Measurements from ENCODE around the gene DENND1B. TPM values are rescaled to one million over a fixed set of nuclear protein-coding genes. Genes with fewer than 3 reads are reported as not detected.

DENND1B gene
- total RNA-seq, 2 experiments from 2014 or later = 22.3 to 23.9 TPM

DNA sequence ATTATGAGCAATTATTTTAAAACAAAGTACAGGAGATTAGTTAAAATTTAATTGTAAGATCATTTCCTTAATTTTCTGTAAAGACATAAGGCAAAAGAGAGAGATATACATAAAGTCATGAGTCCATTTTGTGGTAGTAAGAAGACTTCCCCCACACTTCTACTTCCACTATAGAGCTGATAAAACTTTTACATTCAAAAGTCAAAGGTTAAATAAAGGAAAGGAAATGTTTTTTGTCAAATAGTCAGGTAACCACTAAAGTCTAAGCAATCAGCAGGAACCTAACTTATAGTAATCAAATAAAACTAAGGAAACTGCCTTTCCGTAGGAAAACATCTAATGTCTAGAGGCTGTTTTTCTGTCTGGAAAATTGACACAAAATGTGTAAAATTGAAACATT is 110.9 kb downstream of the DENND1B start:
- ChIA-PET CTCF (no interaction called here), POLR2A (no interaction called here)
- Mint-ChIP-seq H3K27ac (no peak overlapping the region), H3K36me3 (ENCODE audit: low read depth) (no peaks in the 10 kb centered on the region), H3K4me3 (no peak overlapping the region), H3K9me3 (no peaks in the 10 kb centered on the region), H3K27me3 (no peaks in the 10 kb centered on the region), H3K4me1 (peaks cover 4% of the 10 kb centered on the region)
- DNase-seq = no peak

DNA sequence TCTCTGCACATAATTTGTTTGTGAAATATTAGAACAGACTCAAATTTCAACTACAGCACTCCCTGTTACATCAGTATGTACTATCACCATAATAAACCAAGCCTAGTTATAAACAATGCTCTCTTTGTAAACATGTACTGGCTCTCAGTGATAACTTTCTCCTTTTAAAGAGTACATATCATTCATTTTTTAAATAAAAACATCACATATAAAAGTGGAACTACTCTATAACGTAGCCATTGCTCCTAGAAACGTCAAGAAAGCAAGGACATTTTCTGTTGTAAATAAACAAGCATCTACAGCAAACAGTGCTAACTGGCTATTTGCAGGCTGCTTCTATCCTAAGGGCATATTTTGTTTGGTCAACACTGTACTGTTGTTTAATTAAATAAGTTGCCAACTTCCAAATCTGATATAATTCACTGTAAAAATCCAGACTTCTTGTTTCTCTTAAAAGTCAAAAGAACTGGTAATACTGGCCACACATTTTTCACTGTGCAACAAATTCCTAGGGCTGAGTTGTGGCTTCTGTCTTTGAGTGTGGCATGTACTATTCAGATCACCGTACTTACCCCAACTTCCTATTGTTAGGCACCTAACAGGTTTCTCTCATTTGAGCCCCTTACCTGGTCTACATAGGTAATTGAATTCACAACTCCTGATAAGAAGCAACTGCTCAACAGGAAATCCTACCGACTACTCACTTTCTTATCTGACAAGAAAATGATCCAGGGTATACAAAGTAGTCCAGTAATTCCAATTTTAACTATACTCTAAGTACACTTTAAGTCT is 111.9 kb downstream of the DENND1B start:
- no peaks in the 10 kb centered on the region for H3K27me3 Mint-ChIP-seq
- no peaks in the 10 kb centered on the region for H3K9me3 Mint-ChIP-seq
- H3K27ac Mint-ChIP-seq = no peak overlapping the region
- H3K4me1 Mint-ChIP-seq = peaks cover 6% of the 10 kb centered on the region
- DNase-seq = no peak
- POLR2A ChIA-PET = no interaction called here
- H3K36me3 Mint-ChIP-seq (ENCODE audit: low read depth) = no peaks in the 10 kb centered on the region
- CTCF ChIA-PET = no interaction called here
- no peak overlapping the region for H3K4me3 Mint-ChIP-seq

DNA sequence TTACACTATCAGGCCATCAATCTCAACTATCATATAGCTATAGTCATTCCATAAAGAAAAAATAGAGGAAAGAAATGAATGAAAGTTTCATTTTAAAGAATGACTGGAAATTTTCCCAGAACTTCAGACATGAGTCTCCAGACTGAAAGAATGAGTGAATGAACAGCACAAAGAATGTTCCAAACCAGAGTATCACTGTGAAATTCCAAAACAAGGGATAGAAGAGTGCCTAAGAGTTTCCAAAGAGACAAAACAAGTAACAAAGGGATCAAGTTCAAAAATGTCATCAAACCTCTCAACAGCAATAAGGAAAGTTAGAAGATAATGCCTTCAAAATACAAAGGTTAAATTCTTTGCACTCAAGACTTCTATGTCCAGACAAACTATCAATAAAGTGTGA is 114.9 kb downstream of the DENND1B start:
- ChIA-PET POLR2A (no interaction called here), CTCF (no interaction called here)
- Mint-ChIP-seq H3K9me3 (no peaks in the 10 kb centered on the region), H3K4me1 (peaks cover 6% of the 10 kb centered on the region), H3K4me3 (no peak overlapping the region), H3K27ac (no peak overlapping the region), H3K27me3 (no peaks in the 10 kb centered on the region), H3K36me3 (ENCODE audit: low read depth) (peaks cover 19% of the 10 kb centered on the region)
- DNase-seq = no peak

DNA sequence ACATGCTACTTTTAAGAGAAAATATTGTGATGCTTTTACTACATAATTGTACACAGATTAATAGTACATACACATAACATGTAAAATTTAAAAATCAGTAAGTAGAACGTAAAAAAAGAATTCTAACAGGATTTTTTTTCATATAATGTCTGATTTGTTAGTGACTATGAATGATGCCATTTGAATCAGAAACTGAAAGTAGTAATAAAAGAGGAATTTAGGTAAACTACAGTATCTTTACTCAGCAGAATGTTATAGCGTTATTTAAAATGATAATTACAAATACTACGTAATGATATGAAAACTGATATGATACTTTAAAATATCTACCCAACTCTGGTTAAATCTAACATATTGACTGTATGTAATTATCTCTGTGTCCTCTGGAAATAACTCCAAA is 116.1 kb downstream of the DENND1B start:
- H3K4me1 Mint-ChIP-seq = peaks cover 6% of the 10 kb centered on the region
- H3K9me3 Mint-ChIP-seq = no peaks in the 10 kb centered on the region
- ChIA-PET POLR2A (no interaction called here), CTCF (no interaction called here)
- no peak overlapping the region for H3K4me3 Mint-ChIP-seq
- DNase-seq = no peak
- H3K27me3 Mint-ChIP-seq = no peaks in the 10 kb centered on the region
- H3K36me3 Mint-ChIP-seq (ENCODE audit: low read depth) = peaks cover 19% of the 10 kb centered on the region
- no peak overlapping the region for H3K27ac Mint-ChIP-seq

DNA sequence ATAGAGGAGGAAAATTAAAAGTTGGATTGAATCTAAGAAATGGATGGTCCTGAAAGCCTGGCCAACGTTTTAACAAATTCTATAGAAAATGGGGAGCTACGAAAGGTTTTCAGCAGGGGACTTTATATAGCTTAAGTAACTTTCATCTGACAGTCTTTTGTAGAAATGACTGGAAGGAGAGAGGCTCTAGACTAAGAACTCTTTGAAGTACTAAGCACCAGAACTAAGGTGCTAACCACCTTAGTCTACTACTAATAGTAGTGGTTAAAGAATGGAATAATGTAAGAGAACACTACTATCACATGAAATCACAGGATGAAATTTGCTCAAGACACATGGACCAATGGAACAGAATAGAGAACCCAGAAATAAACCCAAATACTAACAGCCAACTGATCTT is 126.1 kb downstream of the DENND1B start:
- Mint-ChIP-seq H3K4me1 (peaks cover 5% of the 10 kb centered on the region), H3K4me3 (no peak overlapping the region), H3K27ac (no peak overlapping the region), H3K36me3 (ENCODE audit: low read depth) (peaks cover 22% of the 10 kb centered on the region), H3K9me3 (peaks cover 5% of the 10 kb centered on the region), H3K27me3 (no peaks in the 10 kb centered on the region)
- DNase-seq = no peak
- ChIA-PET CTCF (no interaction called here), POLR2A (no interaction called here)

DNA sequence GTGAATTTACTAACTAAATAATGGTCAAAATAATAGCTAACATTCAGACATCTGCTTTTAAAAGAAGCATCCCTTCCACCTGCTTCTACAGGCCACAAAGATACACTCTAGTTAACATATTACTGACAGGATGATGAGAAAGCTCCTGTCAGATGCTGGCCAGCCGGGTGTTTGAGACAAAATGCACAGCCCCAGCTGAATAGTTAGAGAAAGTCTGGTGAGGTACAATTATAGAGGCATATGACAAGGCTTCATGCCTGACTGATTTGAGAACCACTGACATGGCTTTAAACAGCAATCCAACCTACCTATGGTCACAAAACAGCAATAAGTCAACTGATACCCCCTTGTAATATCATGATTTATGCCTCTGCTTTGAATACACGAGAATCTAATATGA is 137.0 kb downstream of the DENND1B start:
- Mint-ChIP-seq H3K9me3 (peaks cover 2% of the 10 kb centered on the region), H3K36me3 (ENCODE audit: low read depth) (peaks cover 20% of the 10 kb centered on the region), H3K27me3 (no peaks in the 10 kb centered on the region), H3K4me1 (no peaks in the 10 kb centered on the region), H3K4me3 (no peak overlapping the region), H3K27ac (no peak overlapping the region)
- ChIA-PET POLR2A (no interaction called here), CTCF (no interaction called here)
- DNase-seq = no peak

DNA sequence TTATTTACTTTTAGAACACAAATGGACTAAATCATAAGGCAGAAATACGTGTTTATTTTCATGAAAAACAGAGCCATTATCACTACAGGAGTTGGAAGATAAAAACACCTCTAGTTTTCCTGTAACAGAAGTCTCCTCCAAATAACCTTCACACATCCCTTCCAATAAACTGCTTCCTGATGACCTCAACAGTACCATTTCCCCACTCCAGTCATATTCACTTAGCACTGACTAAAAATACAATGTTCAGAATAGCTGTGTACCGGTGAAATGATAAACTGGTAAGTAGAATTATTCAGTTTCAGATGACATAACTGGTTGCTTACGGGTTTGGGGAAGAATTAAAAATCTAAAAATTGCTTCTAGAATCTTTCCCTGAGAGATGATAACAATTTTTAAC is 137.9 kb downstream of the DENND1B start:
- Mint-ChIP-seq H3K4me1 (no peaks in the 10 kb centered on the region), H3K27me3 (no peaks in the 10 kb centered on the region), H3K4me3 (no peak overlapping the region), H3K27ac (no peak overlapping the region), H3K9me3 (peaks cover 2% of the 10 kb centered on the region), H3K36me3 (ENCODE audit: low read depth) (peaks cover 24% of the 10 kb centered on the region)
- ChIA-PET POLR2A (no interaction called here), CTCF (no interaction called here)
- DNase-seq = no peak

DNA sequence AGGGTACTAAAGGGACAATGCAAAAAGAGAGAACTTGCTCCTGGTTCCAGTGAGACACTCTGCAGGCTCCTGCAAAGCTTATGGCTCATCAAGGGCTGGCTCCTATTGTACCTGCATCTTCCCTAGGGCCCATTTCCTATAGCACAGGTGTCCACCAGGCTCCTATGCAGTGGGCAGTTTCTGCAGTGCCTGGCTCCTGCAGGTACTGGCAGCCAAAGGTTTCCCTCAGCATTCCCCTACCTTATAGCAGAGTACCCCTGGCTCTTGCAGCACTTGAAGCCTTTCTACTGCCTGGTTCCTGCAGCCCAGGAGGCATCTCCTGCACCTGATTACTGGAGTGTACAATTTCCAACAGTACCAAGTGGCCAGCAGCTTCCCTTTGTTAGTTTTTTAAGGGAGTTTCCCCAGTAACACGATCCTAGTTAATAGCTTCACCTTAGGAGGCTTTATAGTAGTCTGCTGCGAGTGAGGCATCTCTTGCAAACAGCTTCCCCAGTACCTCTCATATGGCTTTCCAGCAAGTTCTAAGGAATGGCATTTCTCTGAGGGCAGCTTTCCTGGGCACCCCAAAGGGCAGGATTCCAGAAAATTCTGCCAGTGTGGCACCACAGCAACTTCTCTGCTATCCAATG is 141.7 kb downstream of the DENND1B start:
- Mint-ChIP-seq H3K4me1 (no peaks in the 10 kb centered on the region), H3K4me3 (no peak overlapping the region), H3K36me3 (ENCODE audit: low read depth) (peaks cover 25% of the 10 kb centered on the region), H3K9me3 (peaks cover 3% of the 10 kb centered on the region), H3K27ac (no peak overlapping the region), H3K27me3 (no peaks in the 10 kb centered on the region)
- ChIA-PET CTCF (interaction anchor here (0.7 kb wide), 1 partner anchor 51 kb away, joined by 3 read pairs; no protein-coding TSS in a partner anchor), POLR2A (no interaction called here)
- no peak for DNase-seq

DNA sequence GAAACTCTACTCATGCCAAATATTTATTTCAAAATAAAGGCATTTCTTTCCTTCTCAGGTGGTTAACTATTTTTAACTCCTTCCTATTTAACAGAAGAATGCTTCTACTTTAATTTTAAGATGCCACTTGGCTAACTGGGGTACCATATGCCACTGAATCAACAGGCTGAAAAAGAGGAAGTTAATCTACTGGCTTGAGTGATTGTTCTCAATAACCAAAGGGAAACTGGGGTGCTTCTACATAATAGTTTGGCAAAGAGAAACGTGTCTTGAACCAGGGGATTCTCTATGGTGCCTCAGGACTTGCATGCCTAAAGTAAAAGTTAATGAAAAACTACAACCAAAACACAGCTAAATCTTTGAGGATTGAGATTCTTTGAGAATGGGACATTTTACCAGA is 142.6 kb downstream of the DENND1B start:
- no peaks in the 10 kb centered on the region for H3K27me3 Mint-ChIP-seq
- H3K36me3 Mint-ChIP-seq (ENCODE audit: low read depth) = peaks cover 27% of the 10 kb centered on the region
- no peak overlapping the region for H3K27ac Mint-ChIP-seq
- CTCF ChIA-PET = no interaction called here
- H3K9me3 Mint-ChIP-seq = peaks cover 3% of the 10 kb centered on the region
- POLR2A ChIA-PET = no interaction called here
- DNase-seq = no peak
- H3K4me1 Mint-ChIP-seq = no peaks in the 10 kb centered on the region
- no peak overlapping the region for H3K4me3 Mint-ChIP-seq

DNA sequence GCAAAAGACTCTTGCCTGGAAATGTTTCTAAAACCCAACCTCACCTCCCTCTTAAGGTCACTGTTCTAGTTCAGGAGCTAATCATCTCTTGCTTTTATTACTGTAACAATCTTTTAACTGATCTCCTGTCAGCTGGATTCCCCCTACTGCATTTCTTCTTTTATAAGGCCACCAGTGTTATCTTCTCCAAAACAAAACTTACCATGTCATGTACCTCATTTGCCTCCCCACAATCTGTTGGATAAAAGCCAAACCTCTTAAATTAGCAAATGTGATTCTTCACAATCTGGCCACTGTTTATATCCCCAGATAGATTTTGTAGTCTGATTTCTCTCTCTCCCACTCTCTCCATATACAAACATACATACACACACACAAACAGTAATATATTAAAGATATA is 143.3 kb downstream of the DENND1B start:
- Mint-ChIP-seq H3K36me3 (ENCODE audit: low read depth) (peaks cover 27% of the 10 kb centered on the region), H3K4me3 (no peak overlapping the region), H3K27me3 (no peaks in the 10 kb centered on the region), H3K9me3 (peaks cover 3% of the 10 kb centered on the region), H3K4me1 (no peaks in the 10 kb centered on the region), H3K27ac (no peak overlapping the region)
- CTCF ChIA-PET = no interaction called here
- POLR2A ChIA-PET = no interaction called here
- no peak for DNase-seq

DNA sequence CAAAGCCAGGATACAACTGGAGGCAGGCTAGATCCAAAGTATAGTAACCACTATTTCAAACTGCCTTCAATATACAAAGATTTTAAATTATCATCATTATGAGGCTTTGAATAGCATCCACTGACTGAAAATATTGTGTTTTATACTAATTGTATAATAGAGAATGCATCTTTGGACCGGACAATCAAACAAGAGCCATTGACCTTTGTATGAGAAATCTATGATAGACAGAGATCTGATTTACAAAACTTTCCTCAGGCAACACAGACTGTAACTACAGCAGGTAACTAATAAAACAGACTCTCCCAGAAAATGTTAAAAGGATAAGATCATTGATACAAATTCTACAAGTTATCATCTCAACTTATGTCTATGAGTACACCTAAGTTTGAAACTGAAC is 152.9 kb downstream of the DENND1B start:
- H3K4me1 Mint-ChIP-seq = no peaks in the 10 kb centered on the region
- H3K4me3 Mint-ChIP-seq = no peak overlapping the region
- no peak overlapping the region for H3K27ac Mint-ChIP-seq
- H3K9me3 Mint-ChIP-seq = no peaks in the 10 kb centered on the region
- POLR2A ChIA-PET = no interaction called here
- CTCF ChIA-PET = no interaction called here
- H3K36me3 Mint-ChIP-seq (ENCODE audit: low read depth) = peaks cover 7% of the 10 kb centered on the region
- H3K27me3 Mint-ChIP-seq = no peaks in the 10 kb centered on the region
- no peak for DNase-seq

DNA sequence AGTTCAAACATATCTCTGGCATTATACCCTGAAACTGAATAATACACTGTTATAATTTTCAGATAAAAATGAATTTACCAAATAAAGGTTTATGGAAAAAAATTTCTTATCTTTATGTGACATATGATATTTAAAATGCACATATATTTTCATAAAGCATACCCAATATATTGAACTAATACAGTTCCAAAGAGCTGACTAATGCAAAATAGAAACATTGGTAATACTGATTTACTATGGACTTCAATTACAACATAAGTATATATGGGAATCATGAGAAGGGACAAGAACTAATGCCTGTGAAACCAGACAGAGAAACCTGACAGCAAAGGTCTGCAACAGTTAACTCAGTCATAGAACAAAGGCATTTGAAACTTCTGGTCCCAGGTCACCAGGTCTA is 153.5 kb downstream of the DENND1B start:
- no peak overlapping the region for H3K27ac Mint-ChIP-seq
- no peaks in the 10 kb centered on the region for H3K27me3 Mint-ChIP-seq
- CTCF ChIA-PET = no interaction called here

DNA sequence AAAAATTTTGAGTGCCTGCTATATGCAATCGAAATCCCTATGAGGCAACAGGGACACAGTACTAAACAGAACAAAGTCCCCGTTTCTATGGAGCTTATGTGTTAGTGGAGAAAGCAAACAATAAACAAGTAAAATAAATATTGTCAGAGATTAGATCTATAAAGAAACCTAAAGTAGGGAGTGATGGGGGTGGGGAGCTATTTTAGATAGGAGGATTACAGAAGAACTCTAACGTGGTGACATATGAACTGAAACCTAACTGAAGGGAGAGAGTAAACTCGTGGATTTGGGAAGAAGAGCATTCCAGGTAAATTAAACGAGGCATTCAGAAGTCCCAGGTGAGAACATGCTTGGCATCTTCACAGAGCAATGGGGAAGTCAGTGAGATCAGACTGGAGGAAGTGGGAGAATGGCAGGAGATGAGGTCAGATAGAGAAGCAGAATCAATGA is 154.5 kb downstream of the DENND1B start:
- CTCF ChIA-PET = no interaction called here
- H3K4me1 Mint-ChIP-seq = no peaks in the 10 kb centered on the region
- POLR2A ChIA-PET = no interaction called here

More for the DNA sequence above, 153.5 kb downstream of the DENND1B start:
- no peak for DNase-seq
- POLR2A ChIA-PET = no interaction called here
- no peaks in the 10 kb centered on the region for H3K4me1 Mint-ChIP-seq
- no peaks in the 10 kb centered on the region for H3K9me3 Mint-ChIP-seq
- H3K4me3 Mint-ChIP-seq = no peak overlapping the region
- H3K36me3 Mint-ChIP-seq (ENCODE audit: low read depth) = peaks cover 7% of the 10 kb centered on the region

More for the DNA sequence above, 154.5 kb downstream of the DENND1B start:
- no peaks in the 10 kb centered on the region for H3K9me3 Mint-ChIP-seq
- H3K36me3 Mint-ChIP-seq (ENCODE audit: low read depth) = no peaks in the 10 kb centered on the region
- DNase-seq = no peak
- H3K4me3 Mint-ChIP-seq = no peak overlapping the region
- H3K27ac Mint-ChIP-seq = no peak overlapping the region
- H3K27me3 Mint-ChIP-seq = no peaks in the 10 kb centered on the region

All from activated CD4-positive, alpha-beta T cell treated with anti-CD3 and anti-CD28 coated beads, Interleukin-2, amount 10 ng/mL, durations not matched to agents 7 days and 5 days (primary cell).